GM12801 (cell line): ENCODE measurements around the gene TTC6.

ENCODE experiments used
- CTCF ChIP-seq: IDR thresholded peaks from one replicate; pipeline ENCODE4 v1.5.1; 2011; ENCODE audit warnings: control low read depth; ENCODE audit not compliant: insufficient read length; ENCODE audit errors: extremely low read depth

Gene TTC6

DNA sequence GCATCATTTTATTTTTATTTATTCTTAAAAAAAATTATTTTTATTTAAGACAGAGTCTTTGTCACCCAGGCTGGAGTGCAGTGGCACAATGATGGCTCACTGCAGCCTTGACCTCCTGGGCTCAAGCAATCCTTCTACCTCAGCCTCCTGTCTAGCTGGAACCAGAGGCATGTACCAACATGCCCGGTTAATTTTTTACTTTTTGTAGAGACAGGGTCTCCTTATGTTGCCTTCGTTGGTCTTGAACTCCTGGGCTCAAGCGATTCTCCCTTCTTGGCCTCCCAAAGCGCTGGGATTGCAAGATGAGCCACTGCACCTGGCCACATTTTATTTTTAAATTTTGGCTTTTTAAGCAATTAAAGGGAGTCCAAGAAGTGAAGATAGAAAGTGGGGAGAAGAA, 21.4 kb downstream of the TTC6 start:
- no peak for TF ChIP-seq CTCF

DNA sequence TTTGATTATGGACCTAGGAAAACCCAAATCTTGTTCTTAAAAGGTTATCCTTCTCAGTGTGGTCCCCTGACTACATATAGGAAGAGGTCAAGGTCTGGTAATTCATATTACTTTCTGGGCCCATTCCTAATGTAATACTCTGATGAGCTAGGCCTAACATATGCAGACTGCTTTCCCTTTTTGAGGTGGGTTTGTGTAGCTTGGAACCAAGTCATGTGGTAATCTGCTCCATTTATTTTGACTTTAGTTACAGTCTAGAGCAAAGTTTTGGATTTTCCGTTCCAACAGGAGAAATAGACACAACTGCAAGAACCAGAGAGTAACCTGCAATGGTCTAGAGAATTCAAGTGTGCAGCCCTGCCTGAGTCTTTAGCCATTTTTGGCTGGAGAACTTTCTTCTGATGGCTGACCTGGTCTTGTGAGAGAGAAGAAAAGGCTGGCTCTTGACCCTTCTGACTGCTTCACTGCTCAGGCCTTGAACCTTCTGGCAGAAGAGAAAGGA, 22.5 kb downstream of the TTC6 start:
- no peak for TF ChIP-seq CTCF

- no peak for TF ChIP-seq CTCF
Observed at GRCh38 chr14:37618498-37619028, 23.1 kb downstream of the TTC6 start.

- no peak for TF ChIP-seq CTCF
Observed at GRCh38 chr14:37620856-37621255, 25.4 kb downstream of the TTC6 start.

- TF ChIP-seq CTCF, result no peak
Observed at GRCh38 chr14:37622231-37622923, 26.9 kb downstream of the TTC6 start.

GRCh38 chr14:37623426-37623951, 28.1 kb downstream of the TTC6 start:
- no peak for TF ChIP-seq CTCF

DNA sequence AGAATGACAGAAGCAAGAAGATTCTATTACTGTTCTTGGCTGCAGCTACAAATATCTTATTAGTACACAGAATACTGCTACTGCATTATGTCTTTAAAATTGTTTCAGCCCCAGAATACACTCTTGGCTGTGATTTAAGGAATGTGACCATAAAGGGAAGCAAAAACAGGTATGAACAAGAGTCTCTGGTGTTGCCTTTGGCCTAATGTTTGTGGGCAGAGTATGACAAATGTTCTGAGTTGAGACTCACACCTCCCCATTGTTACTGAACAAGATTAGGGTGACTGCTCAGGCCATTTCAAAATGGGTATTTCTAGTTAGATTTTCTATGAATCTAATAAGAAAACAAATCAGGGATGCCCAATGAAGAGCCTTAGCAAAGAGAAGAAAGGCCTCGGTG, 28.5 kb downstream of the TTC6 start:
- no peak for TF ChIP-seq CTCF
